GM19239 (cell line): ENCODE results near the gene MANF.

ENCODE experiments used
- DNase-seq: peaks from one replicate; pipeline ENCODE4 v3.0.0; 2011; ENCODE audit warnings: low spot score; ENCODE audit not compliant: insufficient read length
- FAIRE-seq: peaks from 2 replicates; lab custom pipeline; 2011; peaks lifted over from hg19 to GRCh38; lab: Jason Lieb, UNC

Gene MANF

DNA sequence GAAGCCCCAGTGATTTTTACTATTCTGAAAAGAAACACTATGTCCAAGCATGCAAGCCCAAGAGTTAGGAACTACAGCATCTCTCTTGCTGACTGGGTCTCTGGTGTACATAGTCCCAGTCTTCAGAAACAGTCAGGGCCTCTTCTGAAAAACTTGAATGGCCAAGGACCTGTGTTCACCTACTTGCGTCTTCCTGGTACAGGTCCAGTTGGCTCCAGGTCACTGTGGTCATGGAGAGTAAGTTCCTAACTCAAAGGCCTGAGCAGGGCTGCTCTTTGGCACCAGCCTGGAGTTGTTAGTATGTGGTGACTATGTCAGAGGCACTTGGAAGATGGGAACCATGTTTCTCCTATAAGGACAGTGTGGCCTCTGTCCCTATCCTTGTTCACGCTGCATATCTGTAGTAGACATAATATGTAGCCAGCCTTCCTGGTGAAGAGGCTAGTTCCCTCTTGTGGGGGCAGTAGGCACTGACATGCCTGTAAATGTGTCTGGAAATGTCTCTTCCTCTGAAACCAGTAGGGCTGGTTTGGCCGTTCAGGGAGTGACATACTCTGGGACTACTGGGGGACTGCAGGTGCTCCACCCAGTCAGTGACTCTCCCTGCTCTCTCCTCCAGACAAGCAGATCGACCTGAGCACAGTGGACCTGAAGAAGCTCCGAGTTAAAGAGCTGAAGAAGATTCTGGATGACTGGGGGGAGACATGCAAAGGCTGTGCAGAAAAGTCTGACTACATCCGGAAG, 3.4 kb downstream of the MANF start:
- no peak for DNase-seq
- no peak for FAIRE-seq

GRCh38 chr3:51389423-51390183, 4.5 kb downstream of the MANF start:
- DNase-seq (peak; percentile 23), FAIRE-seq (peak; percentile 74)

- FAIRE-seq (no peak), DNase-seq (no peak)
Observed at GRCh38 chr3:51390246-51391074, 5.4 kb downstream of the MANF start.

- DNase-seq, result peak; percentile 97
- FAIRE-seq, result peak; percentile 90
Observed at GRCh38 chr3:51391075-51391565, 6.0 kb downstream of the MANF start, which contains the start of gene RBM15B. Gene RBM15B, plus strand, starts transcription at chr3:51391285. Its CDS starts 115 bp downstream, at chr3:51391400.

GRCh38 chr3:51391566-51392354, 6.7 kb downstream of the MANF start:
- DNase-seq (peak; percentile 40), FAIRE-seq (no peak)

DNA sequence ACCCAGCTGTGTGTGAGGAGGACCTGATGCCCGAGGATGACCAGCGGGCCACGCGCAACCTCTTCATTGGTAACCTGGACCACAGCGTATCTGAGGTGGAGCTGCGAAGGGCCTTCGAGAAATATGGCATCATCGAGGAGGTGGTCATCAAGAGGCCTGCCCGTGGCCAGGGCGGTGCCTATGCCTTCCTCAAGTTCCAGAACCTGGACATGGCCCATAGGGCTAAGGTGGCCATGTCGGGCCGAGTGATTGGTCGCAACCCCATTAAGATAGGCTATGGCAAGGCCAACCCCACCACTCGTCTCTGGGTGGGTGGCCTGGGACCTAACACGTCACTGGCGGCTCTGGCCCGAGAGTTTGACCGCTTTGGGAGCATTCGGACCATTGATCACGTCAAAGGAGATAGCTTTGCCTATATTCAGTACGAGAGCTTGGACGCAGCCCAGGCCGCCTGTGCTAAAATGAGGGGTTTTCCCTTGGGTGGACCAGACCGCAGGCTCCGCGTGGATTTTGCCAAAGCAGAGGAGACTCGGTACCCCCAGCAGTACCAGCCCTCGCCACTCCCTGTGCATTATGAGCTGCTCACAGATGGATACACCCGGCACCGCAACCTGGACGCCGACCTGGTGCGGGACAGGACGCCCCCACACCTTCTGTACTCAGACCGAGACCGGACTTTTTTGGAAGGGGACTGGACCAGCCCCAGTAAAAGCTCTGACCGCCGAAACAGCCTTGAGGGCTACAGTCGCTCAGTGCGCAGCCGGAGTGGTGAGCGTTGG, 7.5 kb downstream of the MANF start:
- FAIRE-seq (no peak), DNase-seq (no peak)

DNA sequence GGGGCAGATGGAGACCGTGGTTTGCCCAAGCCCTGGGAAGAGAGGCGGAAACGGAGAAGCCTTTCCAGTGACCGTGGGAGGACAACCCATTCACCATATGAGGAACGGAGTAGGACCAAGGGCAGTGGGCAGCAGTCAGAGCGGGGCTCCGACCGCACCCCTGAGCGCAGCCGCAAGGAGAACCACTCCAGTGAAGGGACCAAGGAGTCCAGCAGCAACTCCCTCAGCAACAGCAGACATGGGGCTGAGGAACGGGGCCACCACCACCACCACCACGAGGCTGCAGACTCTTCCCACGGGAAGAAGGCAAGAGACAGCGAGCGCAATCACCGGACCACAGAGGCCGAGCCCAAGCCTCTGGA, 8.0 kb downstream of the MANF start:
- FAIRE-seq (no peak), DNase-seq (no peak)

DNA sequence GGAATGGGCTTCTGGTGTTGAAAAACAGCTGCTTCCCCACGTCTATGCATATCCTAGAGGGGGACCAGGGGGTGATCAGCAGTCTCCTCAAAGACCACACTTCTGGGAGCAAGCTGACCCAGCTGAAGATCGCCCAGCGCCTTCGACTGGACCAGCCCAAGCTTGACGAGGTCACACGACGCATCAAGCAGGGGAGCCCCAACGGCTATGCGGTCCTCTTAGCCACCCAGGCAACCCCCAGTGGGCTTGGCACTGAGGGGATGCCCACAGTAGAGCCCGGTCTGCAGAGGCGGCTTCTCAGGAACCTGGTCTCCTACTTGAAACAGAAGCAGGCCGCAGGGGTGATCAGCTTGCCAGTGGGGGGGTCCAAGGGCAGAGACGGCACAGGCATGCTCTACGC, 8.5 kb downstream of the MANF start:
- FAIRE-seq, result no peak
- DNase-seq, result no peak

DNA sequence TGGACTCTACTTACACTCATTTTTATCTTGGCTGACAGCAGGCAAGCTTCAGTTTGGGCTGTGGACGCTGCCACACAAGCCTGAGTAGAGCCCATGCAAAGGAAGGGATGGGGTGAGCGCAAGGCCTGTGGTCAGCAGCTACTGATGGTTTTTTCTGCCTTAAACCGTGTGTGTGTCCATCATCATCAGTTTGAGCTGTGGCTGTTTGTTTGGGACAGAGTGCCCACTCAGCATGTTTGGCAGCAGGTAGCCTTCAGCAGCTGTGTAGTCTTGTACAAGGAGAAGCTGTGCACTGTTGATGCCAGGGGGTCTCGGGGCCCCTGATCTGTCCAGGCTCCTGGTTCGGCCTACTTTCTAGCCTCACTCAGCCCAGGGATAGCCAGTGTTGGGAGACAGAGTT, 9.4 kb downstream of the MANF start:
- no peak for FAIRE-seq

DNA sequence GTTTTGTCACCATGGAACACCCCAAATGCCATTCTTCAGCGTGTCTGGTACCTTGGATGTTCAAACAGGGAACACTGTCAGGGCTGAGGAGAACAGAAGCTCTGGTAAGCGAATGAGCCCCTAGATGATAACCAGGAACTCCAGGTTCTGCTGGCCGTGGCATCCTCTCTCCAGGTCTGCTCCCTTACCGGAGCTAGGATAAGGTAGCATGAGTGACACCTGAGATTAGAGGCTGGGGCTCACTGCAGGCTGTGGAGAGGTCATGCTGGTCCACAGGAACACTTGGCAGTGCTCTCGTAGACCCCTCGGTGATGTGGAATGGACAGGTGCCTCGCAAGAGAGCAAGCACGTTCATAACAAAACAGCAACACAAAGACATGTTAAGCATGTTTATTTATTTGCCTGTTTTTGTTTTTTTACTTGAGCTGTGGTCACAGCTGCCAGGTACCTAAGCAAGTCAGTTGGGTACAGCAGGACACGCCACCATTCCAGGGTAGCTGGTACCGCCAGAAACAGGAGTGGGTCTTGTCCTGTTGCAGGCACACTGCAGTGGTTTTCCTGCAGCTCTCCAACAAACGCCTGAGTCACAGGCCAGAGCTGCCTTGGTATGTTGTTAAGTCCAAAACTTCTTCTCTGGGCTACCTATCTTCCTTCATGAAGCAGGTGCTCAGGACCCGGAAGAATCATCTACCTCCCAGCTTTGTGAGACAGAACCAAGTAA, 10.6 kb downstream of the MANF start:
- DNase-seq (no peak), FAIRE-seq (no peak)

More for the DNA sequence above, 9.4 kb downstream of the MANF start:
- no peak for DNase-seq

DNA sequence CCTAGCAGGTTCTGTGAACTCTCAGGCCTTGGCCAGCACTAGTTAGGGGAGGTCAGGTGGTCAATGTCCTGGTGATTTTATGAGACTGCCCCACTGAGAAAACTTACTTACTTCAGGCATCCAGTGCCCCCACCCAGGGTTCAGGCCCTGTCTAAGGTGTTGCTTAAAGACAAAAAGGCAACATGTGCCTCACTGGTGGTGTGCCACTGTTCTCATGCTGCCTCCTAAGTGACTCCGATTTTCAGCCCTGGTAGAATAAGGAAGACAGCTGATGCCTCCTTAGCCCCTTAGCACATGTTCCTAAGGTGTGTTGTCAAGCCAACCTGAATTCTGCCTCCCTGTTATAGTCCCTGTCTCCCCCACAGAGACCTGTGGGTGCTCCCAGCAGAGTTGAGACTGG, 11.3 kb downstream of the MANF start:
- no peak for DNase-seq

DNA sequence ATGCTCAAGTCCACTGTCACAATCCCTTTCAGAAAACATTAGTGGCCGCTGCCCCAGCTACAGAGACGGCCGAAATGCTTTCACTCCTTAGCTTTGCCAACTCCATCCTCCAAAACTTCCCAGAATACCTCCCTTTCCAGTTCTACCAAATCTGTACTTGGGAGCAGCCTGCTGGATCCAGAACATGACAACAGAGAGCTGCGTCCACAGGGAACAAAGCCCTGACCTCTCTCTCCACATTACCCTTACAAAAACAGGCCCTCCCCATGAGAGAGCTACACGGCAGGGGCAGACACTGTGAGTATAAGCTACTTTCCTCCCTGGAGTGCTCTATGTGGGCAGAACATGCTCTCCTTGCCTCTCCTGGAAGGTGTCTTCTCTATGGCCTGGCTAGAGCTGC, 12.3 kb downstream of the MANF start:
- DNase-seq, result no peak
- no peak for FAIRE-seq

More for the DNA sequence above, 11.3 kb downstream of the MANF start:
- FAIRE-seq, result no peak

- FAIRE-seq (no peak), DNase-seq (no peak)
Observed at GRCh38 chr3:51398595-51399310, 13.7 kb downstream of the MANF start.

DNA sequence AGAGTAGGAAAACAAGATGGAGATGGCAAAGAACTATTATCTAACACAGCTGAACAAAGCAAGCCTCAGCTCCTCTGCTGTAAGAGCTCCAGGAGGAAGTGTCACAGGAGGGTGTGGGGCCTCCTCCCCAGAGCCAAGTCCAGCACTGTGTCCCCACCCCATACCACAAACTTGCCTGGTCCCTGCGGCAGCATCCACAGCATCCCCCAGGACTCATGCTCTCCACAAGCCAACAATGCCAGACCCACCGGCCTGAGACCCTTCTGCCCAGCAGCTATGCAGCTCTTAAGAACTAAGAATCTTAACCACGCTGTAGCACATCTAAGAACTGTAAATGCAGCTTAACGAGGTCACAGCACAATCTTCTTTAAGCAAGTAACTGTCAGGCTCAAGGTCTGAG, 15.1 kb downstream of the MANF start:
- peak; percentile 48 for FAIRE-seq
- no peak for DNase-seq

DNA sequence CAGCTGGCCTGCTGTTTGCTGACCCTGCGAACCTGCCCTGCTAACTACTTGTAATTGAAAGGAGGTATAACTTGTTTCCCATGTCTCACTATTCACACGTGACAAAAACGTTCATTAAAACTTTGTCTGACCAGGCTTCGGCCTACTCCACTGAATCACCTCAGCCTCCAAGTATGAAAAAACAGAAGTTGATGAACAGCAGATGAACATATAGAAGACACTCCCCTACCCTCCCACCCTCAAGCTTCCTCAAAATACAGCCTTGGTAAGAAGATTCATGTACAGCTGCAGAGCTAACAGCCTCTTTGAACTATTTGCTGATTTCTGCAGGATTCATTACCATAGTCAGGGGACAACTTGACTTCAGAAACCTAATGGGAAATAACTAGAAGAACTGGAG, 16.6 kb downstream of the MANF start:
- FAIRE-seq (no peak), DNase-seq (no peak)

DNA sequence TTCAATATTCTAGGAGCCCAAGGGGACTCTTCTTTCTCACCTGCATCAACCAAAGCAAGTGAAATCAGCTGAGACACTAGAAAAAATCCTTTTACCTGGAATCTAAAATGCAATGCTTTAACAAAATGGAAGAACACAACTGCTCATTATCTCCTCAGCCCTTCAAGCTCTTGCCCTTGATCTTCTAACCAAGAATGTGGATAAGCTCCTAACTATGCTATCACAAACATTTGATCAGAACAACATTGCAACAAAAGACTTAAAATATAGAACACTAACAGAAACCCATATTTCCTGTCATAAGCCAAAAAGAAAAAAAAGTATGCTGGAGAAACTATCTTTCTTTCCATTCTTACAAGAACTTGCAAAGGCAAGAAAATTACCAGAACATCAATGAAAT, 18.6 kb downstream of the MANF start:
- FAIRE-seq, result no peak
- DNase-seq, result no peak

- FAIRE-seq (no peak), DNase-seq (no peak)
Observed at GRCh38 chr3:51408021-51408420, 22.9 kb downstream of the MANF start.

DNA sequence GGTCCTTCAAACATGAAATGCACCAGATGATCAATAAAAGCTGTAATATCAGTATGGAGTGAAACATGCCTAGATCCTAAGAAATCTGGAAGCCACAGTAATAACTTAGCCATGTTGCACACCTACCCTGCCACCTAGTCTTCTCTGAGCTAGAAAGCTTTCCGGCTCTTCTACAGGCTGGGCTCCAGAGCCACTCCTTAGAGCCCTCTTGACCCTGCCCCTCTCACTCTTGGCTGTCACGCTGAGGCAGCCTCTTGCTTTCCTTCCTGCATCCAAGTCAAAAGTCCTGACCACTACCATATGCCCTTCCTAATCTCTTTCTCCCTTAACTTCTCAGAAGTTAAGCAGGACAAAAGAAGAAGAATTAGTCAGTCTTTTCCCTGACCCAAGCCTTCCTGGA, 23.7 kb downstream of the MANF start:
- FAIRE-seq, result no peak
- DNase-seq, result no peak
